Epithelial cell of prostate (primary cell): ENCODE data around the gene CCSAP.

Experiments used
- DNase-seq: peaks from one replicate; pipeline ENCODE4 v3.0.0-alpha.2; 2011; ENCODE audit warnings: low read depth, low spot score
- H3K27ac ChIP-seq: fragments of 450-650 bp; 2 replicates; pipeline ENCODE4 v1.5.1; 2017; ENCODE audit warnings: mild to moderate bottlenecking

The CCSAP gene

GRCh38 chr1:229368347-229368746 is 25.5 kb upstream of the CCSAP start:
- no peak overlapping the region for H3K27ac ChIP-seq
- DNase-seq: no peak

- no peak overlapping the region for H3K27ac ChIP-seq
- DNase-seq: no peak
These were observed 22.7 kb upstream of the CCSAP start for GRCh38 chr1:229365569-229365968.

- H3K27ac ChIP-seq: no peak overlapping the region
- DNase-seq: no peak
These were observed 21.6 kb upstream of the CCSAP start for GRCh38 chr1:229364207-229365065.

GRCh38 chr1:229363723-229364122 is 20.9 kb upstream of the CCSAP start:
- DNase-seq: no peak

GRCh38 chr1:229360420-229360819 is 17.6 kb upstream of the CCSAP start:
- DNase-seq: no peak
- H3K27ac ChIP-seq: no peak overlapping the region

More at GRCh38 chr1:229363723-229364122, 20.9 kb upstream of the CCSAP start:
- H3K27ac ChIP-seq: no peak overlapping the region

GRCh38 chr1:229355661-229356060 is 12.8 kb upstream of the CCSAP start:
- H3K27ac ChIP-seq: no peak overlapping the region
- DNase-seq: no peak

GRCh38 chr1:229354226-229354625 is 11.4 kb upstream of the CCSAP start:
- no peak for DNase-seq
- H3K27ac ChIP-seq: no peak overlapping the region

- no peak overlapping the region for H3K27ac ChIP-seq
- DNase-seq: no peak
These were observed 10.1 kb upstream of the CCSAP start for GRCh38 chr1:229352975-229353374.

- no peak overlapping the region for H3K27ac ChIP-seq
- no peak for DNase-seq
These were observed 6.9 kb upstream of the CCSAP start for GRCh38 chr1:229349463-229350385.

GRCh38 chr1:229347528-229347927 is 4.7 kb upstream of the CCSAP start:
- H3K27ac ChIP-seq: no peak overlapping the region
- DNase-seq: no peak

GRCh38 chr1:229344937-229345684 is 2.3 kb upstream of the CCSAP start:
- H3K27ac ChIP-seq: no peak overlapping the region
- no peak for DNase-seq

GRCh38 chr1:229344139-229344538 is 1.3 kb upstream of the CCSAP start:
- H3K27ac ChIP-seq: no peak overlapping the region
- DNase-seq: no peak

GRCh38 chr1:229341774-229342655 is 832 bp downstream of the CCSAP start:
- DNase-seq: no peak
- peak overlapping the region; percentile 52 for H3K27ac ChIP-seq

- no peak overlapping the region for H3K27ac ChIP-seq
These were observed 2.4 kb downstream of the CCSAP start for GRCh38 chr1:229340496-229340895.

GRCh38 chr1:229339520-229339919 is 3.3 kb downstream of the CCSAP start:
- no peak overlapping the region for H3K27ac ChIP-seq
- DNase-seq: no peak

More at GRCh38 chr1:229340496-229340895, 2.4 kb downstream of the CCSAP start:
- DNase-seq: no peak

GRCh38 chr1:229339086-229339485 is 3.8 kb downstream of the CCSAP start:
- no peak for DNase-seq
- no peak overlapping the region for H3K27ac ChIP-seq

- DNase-seq: no peak
- no peak overlapping the region for H3K27ac ChIP-seq
These were observed 6.5 kb downstream of the CCSAP start for GRCh38 chr1:229336345-229336744.

- DNase-seq: no peak
- no peak overlapping the region for H3K27ac ChIP-seq
These were observed 8.1 kb downstream of the CCSAP start for GRCh38 chr1:229334716-229335115.

GRCh38 chr1:229334269-229334668 is 8.6 kb downstream of the CCSAP start:
- H3K27ac ChIP-seq: no peak overlapping the region
- DNase-seq: no peak
